Activated CD4-positive, alpha-beta T cell treated with anti-CD3 and anti-CD28 coated beads for 1 hour (primary cell): Measurements from ENCODE around the gene DHRS7C.

ENCODE experiments used
- DNase-seq: peaks from one replicate; pipeline ENCODE4 v3.0.0-alpha.2; 2020

DHRS7C gene

DNA sequence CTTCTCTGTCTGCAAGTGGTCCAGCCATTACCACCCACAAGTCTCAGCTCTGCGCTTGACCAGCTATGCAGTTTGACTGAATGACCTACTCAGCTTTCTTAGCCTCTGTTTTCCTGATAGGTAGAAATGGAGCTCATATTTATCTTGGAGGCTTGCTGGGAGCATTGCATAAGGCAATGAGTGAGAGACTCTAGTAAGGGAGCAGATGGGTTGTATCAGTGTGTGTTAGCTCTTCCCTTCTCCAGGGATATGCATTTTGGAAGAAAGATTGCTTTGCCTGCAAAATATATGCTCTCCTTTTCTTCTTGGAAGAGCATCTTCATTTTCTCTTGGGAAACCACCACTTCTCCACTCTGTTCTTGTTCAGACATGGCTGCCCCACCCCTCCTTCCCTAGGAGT, 26.1 kb downstream of the DHRS7C start:
- no peak for DNase-seq

DNA sequence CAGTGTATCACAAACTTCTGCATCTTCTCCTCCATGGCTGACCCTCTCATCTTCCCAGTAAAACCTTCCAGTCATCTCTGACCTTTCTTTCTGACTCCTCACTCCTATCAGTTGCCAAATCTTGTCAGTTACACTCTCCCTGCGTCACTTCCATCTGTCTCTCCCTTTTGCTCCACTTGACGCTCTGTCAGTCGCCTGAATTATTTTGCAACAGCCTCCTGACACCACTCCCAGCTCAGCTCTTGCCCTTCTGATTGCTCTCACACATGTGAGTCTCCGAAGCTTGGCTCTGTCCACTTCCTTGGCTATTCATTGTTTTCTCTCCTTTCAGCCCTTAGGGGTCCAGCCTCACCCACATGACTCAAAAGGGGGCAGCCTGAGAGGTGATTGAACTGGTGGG, 27.7 kb downstream of the DHRS7C start:
- DNase-seq: no peak

DNA sequence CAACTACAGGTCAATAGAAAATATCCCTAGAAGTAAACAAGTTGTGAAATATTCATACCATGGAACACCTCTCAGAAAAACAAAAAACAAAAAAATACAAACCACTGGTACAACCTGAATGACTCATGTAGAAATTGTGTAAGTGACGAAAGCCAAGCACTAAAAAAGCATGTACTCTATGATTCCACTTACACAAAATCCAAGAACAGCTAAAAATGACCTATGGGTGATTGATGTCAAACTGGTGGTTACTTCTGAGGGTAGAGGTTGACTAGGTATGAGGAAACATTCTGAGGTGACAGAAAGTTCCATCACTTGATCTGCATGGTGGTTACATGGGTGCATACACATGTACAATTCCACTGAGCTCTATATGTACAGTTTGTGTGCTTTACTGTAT, 31.1 kb downstream of the DHRS7C start:
- DNase-seq: no peak

DNA sequence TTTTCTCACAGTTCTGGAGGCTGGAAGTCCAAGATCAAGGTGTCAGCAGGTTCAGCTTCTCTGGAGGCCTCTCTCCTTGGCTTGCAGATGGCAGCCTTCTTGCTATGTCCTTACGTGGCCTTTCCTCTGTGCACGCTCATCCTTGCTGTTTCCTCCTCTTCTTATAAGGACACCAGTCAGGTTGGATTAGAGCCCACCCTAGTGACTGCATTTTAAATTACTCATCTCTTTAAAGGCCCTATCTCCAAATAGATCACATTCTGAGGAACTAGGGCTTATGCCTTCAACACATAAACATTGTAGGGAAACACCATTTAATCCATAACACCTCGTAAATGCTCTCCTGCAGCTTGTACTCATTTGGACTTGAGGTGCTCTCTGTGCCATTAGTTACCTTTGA, 36.3 kb downstream of the DHRS7C start:
- no peak for DNase-seq

DNA sequence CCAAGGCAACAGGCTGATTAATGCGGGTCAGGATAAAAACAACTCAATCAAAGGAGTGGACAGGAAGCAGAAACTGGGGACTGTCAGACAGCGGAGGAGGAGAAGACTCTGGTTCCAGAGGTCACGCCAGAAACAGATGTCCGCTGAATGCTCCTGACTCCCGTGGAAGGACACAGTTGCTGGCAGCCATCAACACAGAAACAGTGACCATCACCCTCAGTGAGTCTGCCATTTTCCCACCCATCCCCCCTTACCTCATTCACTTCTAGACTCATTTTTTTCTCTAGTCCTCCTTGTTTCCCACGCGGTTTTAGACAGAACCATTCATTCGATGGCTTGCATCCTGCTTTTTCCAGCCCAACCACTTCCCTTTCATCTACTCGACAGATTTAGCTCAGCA, 40.9 kb downstream of the DHRS7C start:
- DNase-seq: no peak

DNA sequence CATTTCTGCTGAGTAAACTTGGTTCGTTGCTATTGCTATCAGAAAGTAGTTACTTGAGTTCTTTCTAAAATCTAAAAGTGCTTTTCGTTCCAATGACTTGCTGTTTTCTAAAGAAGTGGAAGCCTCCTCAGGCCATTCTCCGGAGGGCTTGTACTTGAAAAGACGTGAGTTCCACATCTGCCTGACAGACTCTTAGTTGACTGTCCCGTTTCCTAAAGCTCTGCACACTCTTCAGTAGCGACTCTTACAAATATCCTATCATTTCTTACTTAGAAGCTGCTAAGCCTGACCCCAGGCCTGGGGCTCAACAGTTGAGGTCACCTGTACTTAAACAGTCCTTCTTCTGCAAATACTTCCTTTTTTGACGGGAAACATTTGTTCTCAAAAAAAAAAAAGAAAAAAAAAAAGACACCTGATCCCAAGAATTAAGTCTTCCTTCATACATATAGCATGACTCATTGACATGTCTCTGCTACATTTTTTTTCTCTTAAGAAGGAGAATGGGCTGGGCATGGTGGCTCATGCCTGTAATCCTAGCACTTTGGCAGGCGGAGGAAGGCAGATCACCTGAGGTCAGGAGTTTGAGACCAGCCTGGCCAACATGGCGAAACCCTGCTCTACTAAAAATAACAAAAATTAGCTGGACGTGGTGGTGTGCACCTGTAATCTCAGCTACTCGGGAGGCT, 61.5 kb downstream of the DHRS7C start:
- DNase-seq: no peak

DNA sequence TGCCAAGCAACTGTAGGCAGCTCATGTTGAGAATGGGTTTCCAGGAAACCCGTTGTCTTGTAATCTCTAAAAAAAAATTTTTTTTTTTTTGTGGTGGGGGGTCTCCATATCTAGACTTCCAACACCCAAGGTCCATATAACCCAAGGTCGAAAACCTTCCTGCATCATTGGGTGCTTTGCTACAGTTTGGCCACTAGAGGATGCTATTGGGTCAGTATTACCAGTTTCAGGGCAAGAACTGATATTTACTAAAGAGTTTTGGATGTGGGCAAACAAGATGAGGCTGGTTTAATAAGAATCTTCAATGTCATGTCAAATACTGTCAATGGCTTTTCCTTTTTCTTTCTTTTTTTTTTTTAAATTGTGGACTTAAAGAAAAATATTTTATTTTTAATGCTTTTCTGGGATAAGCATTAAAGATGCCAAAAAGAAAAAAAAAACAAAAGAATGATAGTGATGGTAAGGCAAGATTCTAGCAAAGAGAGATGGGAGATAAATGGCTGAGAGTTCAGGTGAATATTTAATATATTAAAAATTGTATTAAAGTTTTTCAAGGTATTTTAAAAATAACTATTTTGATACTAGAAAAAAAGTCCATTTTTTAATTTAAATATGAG, 62.2 kb downstream of the DHRS7C start:
- no peak for DNase-seq

DNA sequence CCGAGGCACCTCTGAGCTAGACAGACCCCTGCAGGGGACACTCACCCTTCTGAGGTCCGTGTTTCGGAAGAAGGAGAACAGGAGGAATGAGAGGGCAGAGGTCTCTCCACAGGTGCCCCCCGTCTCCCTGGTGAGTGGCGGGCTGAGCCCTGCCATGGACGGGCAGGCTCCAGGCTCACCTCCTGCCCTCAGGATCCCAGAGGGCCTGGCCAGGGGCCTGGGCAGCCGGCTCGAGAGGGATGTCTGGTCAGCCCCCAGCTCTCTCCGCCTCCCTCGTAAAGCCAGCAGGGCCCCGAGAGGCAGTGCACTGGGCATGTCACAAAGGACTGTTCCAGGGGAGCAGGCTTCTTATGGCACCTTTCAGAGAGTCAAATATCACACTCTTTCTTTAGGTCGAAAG, 62.8 kb downstream of the DHRS7C start:
- DNase-seq: no peak

DNA sequence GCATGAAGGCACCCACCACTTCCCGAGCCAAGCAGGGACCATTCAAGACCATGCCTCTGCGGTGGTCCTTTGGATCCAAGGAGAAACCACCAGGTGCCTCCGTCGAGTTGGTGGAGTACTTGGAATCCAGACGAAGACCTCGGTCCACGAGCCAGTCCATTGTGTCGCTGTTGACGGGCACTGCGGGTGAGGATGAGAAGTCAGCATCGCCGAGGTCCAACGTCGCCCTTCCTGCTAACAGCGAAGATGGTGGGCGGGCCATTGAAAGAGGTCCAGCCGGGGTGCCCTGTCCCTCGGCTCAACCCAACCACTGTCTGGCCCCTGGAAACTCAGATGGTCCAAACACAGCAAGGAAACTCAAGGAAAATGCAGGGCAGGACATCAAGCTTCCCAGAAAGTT, 63.4 kb downstream of the DHRS7C start:
- DNase-seq: no peak

DNA sequence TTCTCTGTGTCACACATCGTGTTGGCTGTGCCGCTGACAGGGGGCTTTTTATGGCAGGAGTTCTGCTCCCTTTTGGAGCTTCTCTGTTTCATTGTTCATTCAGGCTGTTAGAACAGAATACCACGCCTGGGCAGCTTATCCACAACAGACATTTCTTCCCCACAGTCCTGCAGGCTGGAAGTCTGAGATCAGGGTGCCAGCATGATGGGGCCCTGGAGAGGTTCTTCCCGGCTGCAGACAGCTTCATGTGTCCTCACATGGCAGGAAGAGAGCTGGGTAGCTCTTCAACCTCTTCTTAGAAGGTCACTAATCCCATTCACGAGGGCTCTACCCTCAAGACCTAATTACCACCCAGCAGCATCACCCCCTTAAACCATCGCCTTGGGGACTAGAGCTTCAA, 65.1 kb downstream of the DHRS7C start:
- no peak for DNase-seq

DNA sequence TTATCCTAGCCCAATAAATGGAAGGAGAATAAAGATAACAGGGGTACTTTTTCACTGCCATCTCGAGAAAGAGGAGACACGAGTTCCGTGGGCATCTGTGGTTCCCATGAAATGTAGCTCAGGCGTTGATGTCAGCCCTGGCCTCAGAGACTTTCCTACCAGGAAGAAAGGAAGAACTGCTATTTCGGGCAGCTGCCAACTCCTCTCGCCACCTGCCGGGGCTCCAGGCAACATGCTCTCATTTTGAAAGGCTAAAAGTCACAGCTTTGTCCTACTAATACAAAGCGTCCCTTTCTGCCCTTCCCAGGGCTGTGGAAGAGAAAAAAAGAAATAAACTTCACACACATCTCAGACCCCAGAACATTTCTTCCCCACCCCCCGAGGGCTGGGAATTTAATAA, 65.8 kb downstream of the DHRS7C start:
- no peak for DNase-seq
